ENCODE measurements around the gene NUAK2. TPM values are rescaled to one million over a fixed set of nuclear protein-coding genes. Genes with fewer than 3 reads are reported as not detected.

The NUAK2 gene
- total and polyA plus RNA-seq, 4 donors, result 4.2 to 14.1 (median 9.2) TPM

GRCh38 chr1:205339717-205340116 lies 18.2 kb upstream of the NUAK2 start:
- H3K4me1 ChIP-seq (ENCODE audit: control insufficient read depth in 5 of 5, insufficient read depth in 5 of 5, low read length in 5 of 5), result peaks cover 0 to 8% (median 6%) of the 10 kb centered on the region in 5 donors
- DNase-seq (no peak), ATAC-seq (ENCODE audit: insufficient read depth, low FRiP score) (no peak)
- no peak overlapping the region for H3K27ac ChIP-seq (ENCODE audit: low read depth in 1 of 2, low read length in 1 of 2)
- WGBS, 2 donors, result 89 to 99% methylated on average over 4 of the region's 4 CpGs
- H3K9ac ChIP-seq (ENCODE audit: insufficient read depth in 1 of 2, low read length in 2 of 2), result no peak overlapping the region
- no peaks in the 10 kb centered on the region for H3K36me3 ChIP-seq (ENCODE audit: control insufficient read depth in 4 of 4, insufficient read depth in 4 of 4, low read length in 4 of 4)
- peaks cover 0 to 22% (median 21%) of the 10 kb centered on the region in 3 donors for H3K27me3 ChIP-seq (ENCODE audit: control insufficient read depth in 3 of 3, insufficient read depth in 3 of 3, low read length in 2 of 3)
- no peak overlapping the region for H3K4me3 ChIP-seq
- H3K9me3 ChIP-seq (ENCODE audit: control insufficient read depth in 4 of 4, insufficient read depth in 3 of 4, low read length in 3 of 4), result no peaks in the 10 kb centered on the region
- TF ChIP-seq, protein P1, sequence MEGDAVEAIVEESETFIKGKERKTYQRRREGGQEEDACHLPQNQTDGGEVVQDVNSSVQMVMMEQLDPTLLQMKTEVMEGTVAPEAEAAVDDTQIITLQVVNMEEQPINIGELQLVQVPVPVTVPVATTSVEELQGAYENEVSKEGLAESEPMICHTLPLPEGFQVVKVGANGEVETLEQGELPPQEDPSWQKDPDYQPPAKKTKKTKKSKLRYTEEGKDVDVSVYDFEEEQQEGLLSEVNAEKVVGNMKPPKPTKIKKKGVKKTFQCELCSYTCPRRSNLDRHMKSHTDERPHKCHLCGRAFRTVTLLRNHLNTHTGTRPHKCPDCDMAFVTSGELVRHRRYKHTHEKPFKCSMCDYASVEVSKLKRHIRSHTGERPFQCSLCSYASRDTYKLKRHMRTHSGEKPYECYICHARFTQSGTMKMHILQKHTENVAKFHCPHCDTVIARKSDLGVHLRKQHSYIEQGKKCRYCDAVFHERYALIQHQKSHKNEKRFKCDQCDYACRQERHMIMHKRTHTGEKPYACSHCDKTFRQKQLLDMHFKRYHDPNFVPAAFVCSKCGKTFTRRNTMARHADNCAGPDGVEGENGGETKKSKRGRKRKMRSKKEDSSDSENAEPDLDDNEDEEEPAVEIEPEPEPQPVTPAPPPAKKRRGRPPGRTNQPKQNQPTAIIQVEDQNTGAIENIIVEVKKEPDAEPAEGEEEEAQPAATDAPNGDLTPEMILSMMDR (IDR thresholded peaks at IDR 0.05; ENCODE audit: control extremely low read depth, extremely low read depth), result no peak

- Histone ChIP-seq H3K36me3 (ENCODE audit: control insufficient read depth in 4 of 4, insufficient read depth in 4 of 4, low read length in 4 of 4) (no peaks in the 10 kb centered on the region), H3K27ac (ENCODE audit: low read depth in 1 of 2, low read length in 1 of 2) (no peak overlapping the region), H3K4me3 (no peak overlapping the region), H3K9ac (ENCODE audit: insufficient read depth in 1 of 2, low read length in 2 of 2) (no peak overlapping the region), H3K27me3 (ENCODE audit: control insufficient read depth in 3 of 3, insufficient read depth in 3 of 3, low read length in 2 of 3) (peaks cover 0 to 17% (median 17%) of the 10 kb centered on the region in 3 donors), H3K4me1 (ENCODE audit: control insufficient read depth in 5 of 5, insufficient read depth in 5 of 5, low read length in 5 of 5) (peaks cover 0 to 6% (median 5%) of the 10 kb centered on the region in 5 donors), H3K9me3 (ENCODE audit: control insufficient read depth in 4 of 4, insufficient read depth in 3 of 4, low read length in 3 of 4) (no peaks in the 10 kb centered on the region)
- 83 to 87% methylated on average over 21 of the region's 21 CpGs for WGBS, 2 donors
- TF ChIP-seq, protein P1 (IDR thresholded peaks at IDR 0.05; ENCODE audit: control extremely low read depth, extremely low read depth), result no peak
- no peak for DNase-seq
- no peak for ATAC-seq (ENCODE audit: insufficient read depth, low FRiP score)
Observed at GRCh38 chr1:205339197-205339702, 17.7 kb upstream of the NUAK2 start.

GRCh38 chr1:205338011-205338410 lies 16.5 kb upstream of the NUAK2 start:
- no peak for DNase-seq
- 83 to 85% methylated on average over 7 of the region's 7 CpGs for WGBS, 2 donors
- no peak for ATAC-seq (ENCODE audit: insufficient read depth, low FRiP score)
- Histone ChIP-seq H3K27me3 (ENCODE audit: control insufficient read depth in 3 of 3, insufficient read depth in 3 of 3, low read length in 2 of 3) (peaks cover 0 to 13% (median 11%) of the 10 kb centered on the region in 3 donors), H3K9ac (ENCODE audit: insufficient read depth in 1 of 2, low read length in 2 of 2) (no peak overlapping the region), H3K4me3 (no peak overlapping the region), H3K9me3 (ENCODE audit: control insufficient read depth in 4 of 4, insufficient read depth in 3 of 4, low read length in 3 of 4) (no peaks in the 10 kb centered on the region), H3K27ac (ENCODE audit: low read depth in 1 of 2, low read length in 1 of 2) (no peak overlapping the region), H3K36me3 (ENCODE audit: control insufficient read depth in 4 of 4, insufficient read depth in 4 of 4, low read length in 4 of 4) (no peaks in the 10 kb centered on the region), H3K4me1 (ENCODE audit: control insufficient read depth in 5 of 5, insufficient read depth in 5 of 5, low read length in 5 of 5) (no peaks in the 10 kb centered on the region)
- TF ChIP-seq, protein P1 (IDR thresholded peaks at IDR 0.05; ENCODE audit: control extremely low read depth, extremely low read depth), result no peak

DNA sequence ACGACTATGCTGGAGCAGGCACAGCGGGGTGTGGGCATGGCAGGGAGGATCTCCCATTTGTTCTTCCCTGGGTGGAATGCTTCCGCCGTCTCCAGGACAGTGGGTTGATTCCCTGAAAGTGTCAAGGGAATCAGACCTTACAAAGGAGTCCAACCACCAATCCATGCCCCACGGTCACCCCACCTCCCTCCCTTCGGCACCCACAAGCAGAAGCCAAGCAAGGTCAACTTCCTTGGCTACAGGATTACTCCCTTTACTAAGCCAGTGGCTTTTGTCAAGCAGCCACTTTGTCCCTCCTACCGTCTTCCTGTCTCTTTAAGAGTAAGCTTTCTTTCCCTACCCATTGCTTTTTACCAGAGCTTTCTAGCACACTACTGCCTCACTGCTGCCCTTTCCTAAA lies 15.9 kb upstream of the NUAK2 start:
- 82 to 85% methylated on average over 7 of the region's 7 CpGs for WGBS, 2 donors
- DNase-seq (no peak), ATAC-seq (ENCODE audit: insufficient read depth, low FRiP score) (no peak)
- Histone ChIP-seq H3K27me3 (ENCODE audit: control insufficient read depth in 3 of 3, insufficient read depth in 3 of 3, low read length in 2 of 3) (peaks cover 0 to 7% (median 6%) of the 10 kb centered on the region in 3 donors), H3K4me1 (ENCODE audit: control insufficient read depth in 5 of 5, insufficient read depth in 5 of 5, low read length in 5 of 5) (no peaks in the 10 kb centered on the region), H3K27ac (ENCODE audit: low read depth in 1 of 2, low read length in 1 of 2) (no peak overlapping the region), H3K4me3 (no peak overlapping the region), H3K9me3 (ENCODE audit: control insufficient read depth in 4 of 4, insufficient read depth in 3 of 4, low read length in 3 of 4) (no peaks in the 10 kb centered on the region), H3K9ac (ENCODE audit: insufficient read depth in 1 of 2, low read length in 2 of 2) (no peak overlapping the region), H3K36me3 (ENCODE audit: control insufficient read depth in 4 of 4, insufficient read depth in 4 of 4, low read length in 4 of 4) (no peaks in the 10 kb centered on the region)
- TF ChIP-seq, protein P1 (IDR thresholded peaks at IDR 0.05; ENCODE audit: control extremely low read depth, extremely low read depth), result no peak
